H9 (cell line): ENCODE data around the gene SETD4. TPM values are rescaled to one million over a fixed set of nuclear protein-coding genes. Genes with fewer than 3 reads are reported as not detected.

Experiments used
- DNase-seq: peaks from one replicate; pipeline ENCODE4 v3.0.0-alpha.2; 2017
- H2AFZ ChIP-seq: one replicate; pipeline ENCODE4 v1.6.1; 2013; ENCODE audit warnings: mild to moderate bottlenecking, low read length, control low read depth, moderate library complexity
- H2AK5ac ChIP-seq: 2 replicates; pipeline ENCODE4 v1.6.1; 2013; ENCODE audit warnings: low read length, control low read depth, mixed read lengths; ENCODE audit not compliant: insufficient read length
- H2BK120ac ChIP-seq: one replicate; pipeline ENCODE4 v1.6.1; 2013; ENCODE audit warnings: low read depth, mild to moderate bottlenecking, low read length, control low read depth, inconsistent platforms; ENCODE audit not compliant: poor library complexity, severe bottlenecking
- H2BK12ac ChIP-seq: 2 replicates; pipeline ENCODE4 v1.6.1; 2013; ENCODE audit warnings: low read length, control low read depth, mixed read lengths, low read depth; ENCODE audit not compliant: insufficient read length
- H2BK15ac ChIP-seq: 2 replicates; pipeline ENCODE4 v1.6.1; 2013; ENCODE audit warnings: low read depth, low read length, control low read depth
- H2BK20ac ChIP-seq: one replicate; pipeline ENCODE4 v1.6.1; 2013; ENCODE audit warnings: low read depth, mild to moderate bottlenecking, low read length, control low read depth, inconsistent platforms; ENCODE audit not compliant: poor library complexity, severe bottlenecking
- H2BK5ac ChIP-seq: 2 replicates; pipeline ENCODE4 v1.6.1; 2013; ENCODE audit warnings: low read length, control low read depth, mixed read lengths; ENCODE audit not compliant: insufficient read length
- H3K14ac ChIP-seq: 2 replicates; pipeline ENCODE4 v1.6.1; 2013; ENCODE audit warnings: low read length, control low read depth; ENCODE audit not compliant: insufficient read depth
- H3K18ac ChIP-seq: 2 replicates; pipeline ENCODE4 v1.6.1; 2013; ENCODE audit warnings: low read depth, mild to moderate bottlenecking, mixed read lengths, low read length, control low read depth; ENCODE audit not compliant: insufficient read length
- H3K23ac ChIP-seq: 2 replicates; pipeline ENCODE4 v1.6.1; 2013; ENCODE audit warnings: low read length, control low read depth, mixed read lengths, low read depth; ENCODE audit not compliant: insufficient read length
- H3K23me2 ChIP-seq: 2 replicates; pipeline ENCODE4 v1.6.1; 2013; ENCODE audit warnings: low read depth, mild to moderate bottlenecking, mixed read lengths, low read length, control low read depth; ENCODE audit not compliant: insufficient read length, poor library complexity, severe bottlenecking
- H3K27ac ChIP-seq: 2 replicates; pipeline ENCODE4 v1.5.1; 2013; ENCODE audit warnings: low read length, control low read depth, mixed read lengths, low read depth; ENCODE audit not compliant: insufficient read length
- H3K27me3 ChIP-seq: 2 replicates; pipeline ENCODE4 v1.6.1; 2013; ENCODE audit warnings: low read length, control low read depth, inconsistent platforms; ENCODE audit not compliant: insufficient read depth
- H3K4ac ChIP-seq: 2 replicates; pipeline ENCODE4 v1.6.1; 2013; ENCODE audit warnings: low read depth, mild to moderate bottlenecking, control low read depth, inconsistent platforms, low read length, moderate library complexity
- H3K4me1 ChIP-seq: 2 replicates; pipeline ENCODE4 v1.6.1; 2013; ENCODE audit warnings: low read length, control low read depth, inconsistent platforms; ENCODE audit not compliant: insufficient read depth
- H3K4me2 ChIP-seq: 2 replicates; pipeline ENCODE4 v1.6.1; 2013; ENCODE audit warnings: low read length, control low read depth, mixed read lengths; ENCODE audit not compliant: insufficient read length, insufficient read depth
- H3K56ac ChIP-seq: 2 replicates; pipeline ENCODE4 v1.6.1; 2013; ENCODE audit warnings: low read depth, mild to moderate bottlenecking, mixed read lengths, low read length, control low read depth; ENCODE audit not compliant: insufficient read length
- H3K79me1 ChIP-seq: 2 replicates; pipeline ENCODE4 v1.6.1; 2013; ENCODE audit warnings: low read depth, mild to moderate bottlenecking, moderate library complexity, low read length, control low read depth, inconsistent platforms; ENCODE audit not compliant: insufficient read depth, poor library complexity, severe bottlenecking
- H3K79me2 ChIP-seq: 2 replicates; pipeline ENCODE4 v1.6.1; 2013; ENCODE audit warnings: low read length, control low read depth, inconsistent platforms; ENCODE audit not compliant: insufficient read depth
- H3K9ac ChIP-seq: 2 replicates; pipeline ENCODE4 v1.6.1; 2013; ENCODE audit warnings: low read length, control low read depth, mixed read lengths; ENCODE audit not compliant: insufficient read length; ENCODE audit errors: extremely low read depth
- H3K9me3 ChIP-seq: one replicate; pipeline ENCODE4 v1.6.1; 2013; ENCODE audit warnings: low read depth, low read length, inconsistent platforms; ENCODE audit not compliant: control insufficient read depth
- H3T11ph ChIP-seq: one replicate; pipeline ENCODE4 v1.6.1; 2013; ENCODE audit warnings: mild to moderate bottlenecking, low read length, control low read depth, inconsistent platforms
- H4K20me1 ChIP-seq: one replicate; pipeline ENCODE4 v1.6.1; 2013; ENCODE audit not compliant: control insufficient read depth, insufficient read length, insufficient read depth
- H4K5ac ChIP-seq: 2 replicates; pipeline ENCODE4 v1.6.1; 2013; ENCODE audit warnings: low read depth, mild to moderate bottlenecking, mixed read lengths, low read length, control low read depth; ENCODE audit not compliant: insufficient read length
- H4K8ac ChIP-seq: replicated peaks from 2 replicates; pipeline ENCODE4 v1.6.1; 2013; ENCODE audit warnings: low read length, control low read depth, mixed read lengths, low read depth; ENCODE audit not compliant: insufficient read length
- H4K91ac ChIP-seq: 2 replicates; pipeline ENCODE4 v1.6.1; 2013; ENCODE audit warnings: low read depth, mild to moderate bottlenecking, moderate library complexity, mixed read lengths, low read length, control low read depth; ENCODE audit not compliant: insufficient read length
- H3K27ac Mint-ChIP-seq, 3 experiments: 2 replicates in 2 of 3; 3 replicates in 1 of 3; pipeline ENCODE4 v1.8.0; 2020 to 2021; ENCODE audit warnings: mixed read lengths in 3 of 3, mild to moderate bottlenecking in 1 of 3, moderate library complexity in 1 of 3
- H3K27me3 Mint-ChIP-seq: 2 replicates; pipeline ENCODE4 v1.8.0; 2021; ENCODE audit warnings: low read depth, mild to moderate bottlenecking, moderate library complexity, mixed read lengths
- H3K36me3 Mint-ChIP-seq, 3 experiments: 2 replicates in 2 of 3; 3 replicates in 1 of 3; pipeline ENCODE4 v1.8.0; 2020 to 2021; ENCODE audit warnings: low read depth in 3 of 3, mixed read lengths in 3 of 3; ENCODE audit not compliant: insufficient read depth in 1 of 3
- H3K4me1 Mint-ChIP-seq, 2 experiments: 2 replicates each; pipeline ENCODE4 v1.8.0; 2020; ENCODE audit warnings: mixed read lengths in 2 of 2
- H3K4me3 Mint-ChIP-seq, 2 experiments: 2 replicates in 1 of 2; 3 replicates in 1 of 2; pipeline ENCODE4 v1.8.0; 2020 to 2021; ENCODE audit warnings: mild to moderate bottlenecking in 2 of 2, mixed read lengths in 2 of 2, moderate library complexity in 1 of 2
- H3K9me3 Mint-ChIP-seq, 2 experiments: 2 replicates in 1 of 2; 3 replicates in 1 of 2; pipeline ENCODE4 v1.8.0; 2020; ENCODE audit warnings: mild to moderate bottlenecking in 2 of 2, mixed read lengths in 2 of 2, moderate library complexity in 1 of 2
- CTCF ChIP-seq: fragments of 200-600 bp; sonication (generic); conservative IDR thresholded peaks from 3 replicates; pipeline ENCODE4 v1.8.0; 2021; ENCODE audit warnings: antibody characterized with exemption, mild to moderate bottlenecking
- WGBS: extraction: QIAGEN DNeasy Blood & Tissue Kit; methylation state at CpG from one replicate; pipeline ENCODE4 v1.1.7; 2013; ENCODE audit warnings: missing lambda C conversion rate, low lambda C conversion rate, mixed read lengths; ENCODE audit not compliant: insufficient read length; ENCODE audit errors: extremely low coverage; 5-methylcytosine and 5-hydroxymethylcytosine counted together
- total RNA-seq: library from RNA; stranded (reverse); gene quantifications from 2 replicates; pipeline ENCODE4 v1.2.1, GENCODE V29; 2021

The SETD4 gene
- total RNA-seq, 1 experiment from 2014 or later: 52.5 TPM

GRCh38 chr21:36087362-36088138 is 27.2 kb upstream of the SETD4 start:
- H3K23me2 ChIP-seq: no peaks in the 10 kb centered on the region
- peaks cover under 1 to 2% of the 10 kb centered on the region in 2 experiments; a peak in 3 of 5 replicates for H3K9me3 Mint-ChIP-seq
- H2BK12ac ChIP-seq: no peak overlapping the region
- H4K5ac ChIP-seq: no peak overlapping the region
- H4K20me1 ChIP-seq: no peaks in the 10 kb centered on the region
- no peak overlapping the region for H3K27ac ChIP-seq
- H3K27me3 Mint-ChIP-seq: no peaks in the 10 kb centered on the region
- H2AFZ ChIP-seq: no peak overlapping the region
- H2AK5ac ChIP-seq: no peak overlapping the region
- no peak overlapping the region for H3K23ac ChIP-seq
- peak; percentile 68 for TF ChIP-seq CTCF
- no peaks in the 10 kb centered on the region for H3K79me2 ChIP-seq
- peaks cover 2% of the 10 kb centered on the region for H3K9me3 ChIP-seq
- H3K36me3 Mint-ChIP-seq: peaks cover 0 to 2% (median under 1%) of the 10 kb centered on the region in 3 experiments; a peak in 1 of 7 replicates
- H4K8ac ChIP-seq: no peak overlapping the region
- DNase-seq: peak; percentile 54
- WGBS: no CpG with 5 or more reads among the region's 6 CpGs
- H3K27ac Mint-ChIP-seq: no peak overlapping the region
- H3K14ac ChIP-seq: no peak overlapping the region
- no peak overlapping the region for H2BK5ac ChIP-seq
- no peak overlapping the region for H2BK20ac ChIP-seq
- no peak overlapping the region for H3K4me3 Mint-ChIP-seq
- no peak overlapping the region for H4K91ac ChIP-seq
- no peak overlapping the region for H3K9ac ChIP-seq
- H3K27me3 ChIP-seq: no peaks in the 10 kb centered on the region
- no peak overlapping the region for H3K56ac ChIP-seq
- no peak overlapping the region for H3K4ac ChIP-seq
- no peak overlapping the region for H3K18ac ChIP-seq
- no peaks in the 10 kb centered on the region for H3K79me1 ChIP-seq
- no peak overlapping the region for H2BK15ac ChIP-seq
- H2BK120ac ChIP-seq: no peak overlapping the region
- H3K4me1 Mint-ChIP-seq: peaks cover 10 to 16% of the 10 kb centered on the region in 2 experiments
- H3K4me2 ChIP-seq: no peak overlapping the region
- no peak overlapping the region for H3T11ph ChIP-seq
- no peaks in the 10 kb centered on the region; the same call in 1 of the 2 replicates for H3K4me1 ChIP-seq
